D721Med (cell line): ENCODE measurements around the gene PXMP4.
A peak's percentile ranks its signal among the peaks of the same experiment; 100 is the strongest.

Experiments
- DNase-seq: peaks from one replicate; pipeline ENCODE4 v3.0.0; 2011; ENCODE audit warnings: low spot score; ENCODE audit not compliant: insufficient read length
- FAIRE-seq: peaks from 2 replicates; lab custom pipeline; 2011; peaks lifted over from hg19 to GRCh38; lab: Jason Lieb, UNC
- CTCF ChIP-seq: IDR thresholded peaks from 2 replicates; pipeline ENCODE4 v1.5.1; 2012; ENCODE audit warnings: mild to moderate bottlenecking, control low read depth; ENCODE audit not compliant: insufficient read depth; ENCODE audit errors: missing control alignments

The PXMP4 gene

GRCh38 chr20:33687993-33688937, 31.8 kb downstream of the PXMP4 start:
- DNase-seq: no peak
- FAIRE-seq: no peak
- TF ChIP-seq CTCF: no peak

- FAIRE-seq (no peak), DNase-seq (no peak)
These were observed 32.7 kb downstream of the PXMP4 start for GRCh38 chr20:33687370-33687915.

GRCh38 chr20:33686984-33687366, 33.1 kb downstream of the PXMP4 start:
- no peak for TF ChIP-seq CTCF
- no peak for FAIRE-seq
- DNase-seq: no peak

More at GRCh38 chr20:33687370-33687915, 32.7 kb downstream of the PXMP4 start:
- no peak for TF ChIP-seq CTCF

- FAIRE-seq (no peak), DNase-seq (peak; percentile 89)
- peak; percentile 9 for TF ChIP-seq CTCF
These were observed 33.8 kb downstream of the PXMP4 start, which contains the start of gene E2F1 for GRCh38 chr20:33686100-33686983. Gene E2F1, minus strand, starts transcription at chr20:33686385. Its CDS starts 121 bp downstream, at chr20:33686264.

- no peak for DNase-seq
These were observed 34.6 kb downstream of the PXMP4 start for GRCh38 chr20:33685328-33686099.

More at GRCh38 chr20:33685328-33686099, 34.6 kb downstream of the PXMP4 start:
- TF ChIP-seq CTCF: no peak
- no peak for FAIRE-seq
